ENCODE measurements around the gene SIGLEC12. TPM values are rescaled to one million over a fixed set of nuclear protein-coding genes. Genes with fewer than 3 reads are reported as not detected.
A peak's percentile ranks its signal among the peaks of the same experiment; 100 is the strongest.

SIGLEC12 gene
- total and polyA plus RNA-seq, 9 of the 15 experiments (the other 6 are each of a cell fraction or from before 2014, with no cell fraction given) = 0.08 to 1.3 (median 0.54) TPM

DNA sequence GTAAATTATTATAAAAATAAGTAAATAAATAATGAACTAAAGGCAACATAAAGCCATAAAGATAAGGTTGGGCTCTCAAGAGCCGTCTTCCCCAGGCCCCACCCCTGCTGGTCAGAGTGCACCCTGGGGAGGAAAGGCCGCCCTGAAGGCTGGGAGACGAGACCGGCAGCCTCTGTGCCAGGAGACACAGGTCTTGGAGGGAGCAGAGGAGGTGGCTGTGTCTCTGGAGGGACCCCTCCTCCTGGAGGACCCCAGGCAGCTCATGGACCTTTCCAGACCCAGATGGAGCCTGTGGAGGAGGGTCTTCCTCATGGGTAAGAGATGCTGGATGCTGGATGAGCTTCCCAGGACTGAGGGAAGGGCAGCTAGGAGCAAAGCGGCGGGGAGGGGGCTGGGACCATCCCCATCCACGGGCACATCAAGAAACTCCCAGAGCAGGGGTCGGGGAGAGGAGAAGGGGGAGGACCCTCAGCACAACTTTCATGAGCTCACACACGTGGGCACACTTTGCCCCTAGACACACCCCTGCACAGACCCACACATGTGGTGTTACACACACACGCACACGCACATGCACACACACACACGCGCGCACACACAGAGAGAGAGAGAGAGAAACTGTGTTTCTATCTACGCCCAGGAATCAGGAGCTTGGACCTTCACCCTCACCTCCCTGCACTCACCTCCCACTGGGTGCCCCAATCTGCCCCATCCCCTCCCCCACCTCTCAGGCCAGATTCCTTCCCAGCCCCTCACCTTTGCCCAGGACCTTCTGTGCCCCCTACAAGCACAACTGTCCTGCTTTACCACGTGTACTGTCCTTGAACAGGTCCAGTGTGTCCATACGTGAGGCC lies 23.0 kb downstream of the SIGLEC12 start, which contains the start of gene CEACAM18 (continued):
- TF ChIP-seq, protein P1, sequence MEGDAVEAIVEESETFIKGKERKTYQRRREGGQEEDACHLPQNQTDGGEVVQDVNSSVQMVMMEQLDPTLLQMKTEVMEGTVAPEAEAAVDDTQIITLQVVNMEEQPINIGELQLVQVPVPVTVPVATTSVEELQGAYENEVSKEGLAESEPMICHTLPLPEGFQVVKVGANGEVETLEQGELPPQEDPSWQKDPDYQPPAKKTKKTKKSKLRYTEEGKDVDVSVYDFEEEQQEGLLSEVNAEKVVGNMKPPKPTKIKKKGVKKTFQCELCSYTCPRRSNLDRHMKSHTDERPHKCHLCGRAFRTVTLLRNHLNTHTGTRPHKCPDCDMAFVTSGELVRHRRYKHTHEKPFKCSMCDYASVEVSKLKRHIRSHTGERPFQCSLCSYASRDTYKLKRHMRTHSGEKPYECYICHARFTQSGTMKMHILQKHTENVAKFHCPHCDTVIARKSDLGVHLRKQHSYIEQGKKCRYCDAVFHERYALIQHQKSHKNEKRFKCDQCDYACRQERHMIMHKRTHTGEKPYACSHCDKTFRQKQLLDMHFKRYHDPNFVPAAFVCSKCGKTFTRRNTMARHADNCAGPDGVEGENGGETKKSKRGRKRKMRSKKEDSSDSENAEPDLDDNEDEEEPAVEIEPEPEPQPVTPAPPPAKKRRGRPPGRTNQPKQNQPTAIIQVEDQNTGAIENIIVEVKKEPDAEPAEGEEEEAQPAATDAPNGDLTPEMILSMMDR (IDR thresholded peaks at IDR 0.05 in 2 of 3, conservative IDR thresholded peaks at IDR 0.05 in 1 of 3; ENCODE audit: insufficient read depth in 2 of 3, low read depth in 1 of 3, low read length in 3 of 3) = no peak
- TF ChIP-seq ZNF217 (CRISPR knock-in tag; IDR thresholded peaks at IDR 0.05) (no peak), HNRNPH1 (optimal IDR thresholded peaks at IDR 0.05; ENCODE audit: low read depth, low read length) (no peak), SAFB (IDR thresholded peaks at IDR 0.05; ENCODE audit: borderline replicate concordance, low read depth, low read length) (no peak), ELF2 (CRISPR knock-in tag; IDR thresholded peaks at IDR 0.05) (0 out of 2 replicates have a peak, but pooled peaks have one; percentile 46), HNRNPK (IDR thresholded peaks at IDR 0.05; ENCODE audit: low read depth, low read length, poor library complexity, severe bottlenecking) (no peak), ZNF274 (IDR thresholded peaks at IDR 0.05; ENCODE audit: borderline replicate concordance, low read depth, low read length) (no peak), NUFIP1 (IDR thresholded peaks at IDR 0.05; ENCODE audit: partially characterized antibody) (no peak), CAMTA2 (CRISPR knock-in tag; conservative IDR thresholded peaks at IDR 0.05) (no peak), ZKSCAN3 (CRISPR knock-in tag; IDR thresholded peaks at IDR 0.05) (no peak), ZNF586 (CRISPR knock-in tag; conservative IDR thresholded peaks at IDR 0.05) (no peak), PHF21A (IDR thresholded peaks at IDR 0.05; ENCODE audit: borderline replicate concordance, low read depth) (no peak), POLR2AphosphoS2 (IDR thresholded peaks at IDR 0.05; ENCODE audit: low read length) (peak; percentile 71), ZNF212 (CRISPR knock-in tag; IDR thresholded peaks at IDR 0.05) (no peak), ZNF253 (CRISPR knock-in tag; conservative IDR thresholded peaks at IDR 0.05) (no peak), NFE2 (IDR thresholded peaks at IDR 0.05; ENCODE audit: low read depth) (no peak), HDAC3 (IDR thresholded peaks at IDR 0.05; ENCODE audit: borderline replicate concordance, partially characterized antibody) (no peak)
- TF ChIP-seq, protein P2, sequence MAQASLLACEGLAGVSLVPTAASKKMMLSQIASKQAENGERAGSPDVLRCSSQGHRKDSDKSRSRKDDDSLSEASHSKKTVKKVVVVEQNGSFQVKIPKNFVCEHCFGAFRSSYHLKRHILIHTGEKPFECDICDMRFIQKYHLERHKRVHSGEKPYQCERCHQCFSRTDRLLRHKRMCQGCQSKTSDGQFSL (CRISPR knock-in tag; IDR thresholded peaks at IDR 0.05) = no peak
- TF ChIP-seq, protein P2 (tag; IDR thresholded peaks at IDR 0.05) = no peak
- TF ChIP-seq, protein P3, sequence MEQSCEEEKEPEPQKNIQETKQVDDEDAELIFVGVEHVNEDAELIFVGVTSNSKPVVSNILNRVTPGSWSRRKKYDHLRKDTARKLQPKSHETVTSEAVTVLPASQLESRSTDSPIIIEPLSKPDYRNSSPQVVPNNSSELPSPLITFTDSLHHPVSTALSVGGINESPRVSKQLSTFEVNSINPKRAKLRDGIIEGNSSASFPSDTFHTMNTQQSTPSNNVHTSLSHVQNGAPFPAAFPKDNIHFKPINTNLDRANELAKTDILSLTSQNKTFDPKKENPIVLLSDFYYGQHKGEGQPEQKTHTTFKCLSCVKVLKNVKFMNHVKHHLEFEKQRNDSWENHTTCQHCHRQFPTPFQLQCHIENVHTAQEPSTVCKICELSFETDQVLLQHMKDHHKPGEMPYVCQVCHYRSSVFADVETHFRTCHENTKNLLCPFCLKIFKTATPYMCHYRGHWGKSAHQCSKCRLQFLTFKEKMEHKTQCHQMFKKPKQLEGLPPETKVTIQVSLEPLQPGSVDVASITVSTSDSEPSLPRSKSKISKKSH (CRISPR knock-in tag; IDR thresholded peaks at IDR 0.05) = 0 out of 2 replicates have a peak, but pooled peaks have one; percentile 32
- TF ChIP-seq, protein P4, sequence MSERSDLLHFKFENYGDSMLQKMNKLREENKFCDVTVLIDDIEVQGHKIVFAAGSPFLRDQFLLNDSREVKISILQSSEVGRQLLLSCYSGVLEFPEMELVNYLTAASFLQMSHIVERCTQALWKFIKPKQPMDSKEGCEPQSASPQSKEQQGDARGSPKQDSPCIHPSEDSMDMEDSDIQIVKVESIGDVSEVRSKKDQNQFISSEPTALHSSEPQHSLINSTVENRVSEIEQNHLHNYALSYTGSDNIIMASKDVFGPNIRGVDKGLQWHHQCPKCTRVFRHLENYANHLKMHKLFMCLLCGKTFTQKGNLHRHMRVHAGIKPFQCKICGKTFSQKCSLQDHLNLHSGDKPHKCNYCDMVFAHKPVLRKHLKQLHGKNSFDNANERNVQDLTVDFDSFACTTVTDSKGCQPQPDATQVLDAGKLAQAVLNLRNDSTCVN (CRISPR knock-in tag; IDR thresholded peaks at IDR 0.05) = no peak

Data from K562 (cell line).